ENCODE data around the gene MS4A18. TPM values are rescaled to one million over a fixed set of nuclear protein-coding genes. Genes with fewer than 3 reads are reported as not detected.
"Not testable (repeated sequence)": the region's sequence is repeated elsewhere in the genome, so short reads cannot be mapped to it uniquely, and the experiment has no call there.

Gene MS4A18
- not detected in 2 replicates for total RNA-seq (2022)
- not detected for Bru-seq, nascent RNA
- BruChase-seq, experiment 1, labeled RNA remaining after a 6-hour chase, result not detected
- BruChase-seq, experiment 2, labeled RNA remaining after a 2-hour chase, result not detected
- long read RNA-seq, result 0 reads

GRCh38 chr11:60724420-60724819 is at the start of gene MS4A18:
Gene MS4A18, plus strand, starts transcription at chr11:60724720.
- Mint-ChIP-seq H3K4me1 (ENCODE audit: insufficient read depth, unreplicated experiment) (no peaks in the 10 kb centered on the region), H3K27ac (ENCODE audit: low read depth, unreplicated experiment) (no peak within 1 kb of the TSS), H3K4me3 (ENCODE audit: unreplicated experiment) (no peak within 1 kb of the TSS), H3K9me3 (ENCODE audit: unreplicated experiment) (no peaks in the 10 kb centered on the region), H3K27me3 (ENCODE audit: insufficient read depth, unreplicated experiment) (peaks cover 28% of the 10 kb centered on the region), H3K36me3 (ENCODE audit: insufficient read depth, unreplicated experiment) (no peaks in the 10 kb centered on the region)
- intact Hi-C loops (cut with micrococcal nuclease), result no loop called here
- no peak for DNase-seq (ENCODE audit: unreplicated experiment)
- no TSS peak for BruUV-seq (replicated peaks)
- no peak for TF ChIP-seq CTCF (IDR thresholded peaks at IDR 0.05; ENCODE audit: unreplicated experiment)
- ChIA-PET POLR2A (no interaction called here), CTCF (interaction anchor here (1.1 kb wide), 2 partner anchors 17 to 458 kb away, joined by 3 read pairs; no protein-coding TSS in a partner anchor)

GRCh38 chr11:60678231-60678630 is 46.3 kb upstream of the MS4A18 start:
- H3K27ac Mint-ChIP-seq (ENCODE audit: low read depth, unreplicated experiment); BruUV-seq (replicated peaks); intact Hi-C loops (cut with micrococcal nuclease); DNase-seq (ENCODE audit: unreplicated experiment); H3K4me3 Mint-ChIP-seq (ENCODE audit: unreplicated experiment); H3K36me3 Mint-ChIP-seq (ENCODE audit: insufficient read depth, unreplicated experiment); POLR2A ChIA-PET; H3K27me3 Mint-ChIP-seq (ENCODE audit: insufficient read depth, unreplicated experiment); H3K4me1 Mint-ChIP-seq (ENCODE audit: insufficient read depth, unreplicated experiment): not testable (repeated sequence)
- H3K9me3 Mint-ChIP-seq (ENCODE audit: unreplicated experiment), result peaks cover 19% of the 10 kb centered on the region
- CTCF ChIA-PET, result interaction anchor here (1.1 kb wide), 1 partner anchor 315 kb away, joined by 3 read pairs; no protein-coding TSS in a partner anchor

- no peak for TF ChIP-seq CTCF (IDR thresholded peaks at IDR 0.05; ENCODE audit: unreplicated experiment)
- H3K36me3 Mint-ChIP-seq (ENCODE audit: insufficient read depth, unreplicated experiment), result no peaks in the 10 kb centered on the region
- no peak overlapping the region for H3K27ac Mint-ChIP-seq (ENCODE audit: low read depth, unreplicated experiment)
- peaks cover 8% of the 10 kb centered on the region for H3K4me1 Mint-ChIP-seq (ENCODE audit: insufficient read depth, unreplicated experiment)
- CTCF ChIA-PET, result no interaction called here
- H3K9me3 Mint-ChIP-seq (ENCODE audit: unreplicated experiment), result peaks cover 19% of the 10 kb centered on the region
- BruUV-seq (replicated peaks), result no TSS peak
- no peaks in the 10 kb centered on the region for H3K27me3 Mint-ChIP-seq (ENCODE audit: insufficient read depth, unreplicated experiment)
- intact Hi-C loops (cut with micrococcal nuclease), result no loop called here
- H3K4me3 Mint-ChIP-seq (ENCODE audit: unreplicated experiment), result no peak overlapping the region
- POLR2A ChIA-PET, result no interaction called here
- DNase-seq (ENCODE audit: unreplicated experiment), result no peak
Measured at GRCh38 chr11:60679879-60680278, 44.6 kb upstream of the MS4A18 start.

- DNase-seq (ENCODE audit: unreplicated experiment), result no peak
- Mint-ChIP-seq H3K4me1 (ENCODE audit: insufficient read depth, unreplicated experiment) (peaks cover 8% of the 10 kb centered on the region), H3K27me3 (ENCODE audit: insufficient read depth, unreplicated experiment) (no peaks in the 10 kb centered on the region), H3K36me3 (ENCODE audit: insufficient read depth, unreplicated experiment) (no peaks in the 10 kb centered on the region), H3K4me3 (ENCODE audit: unreplicated experiment) (no peak overlapping the region), H3K9me3 (ENCODE audit: unreplicated experiment) (peaks cover 19% of the 10 kb centered on the region), H3K27ac (ENCODE audit: low read depth, unreplicated experiment) (no peak overlapping the region)
- POLR2A ChIA-PET, result interaction anchor here (0.8 kb wide), 1 partner anchor 11 kb away, joined by 3 read pairs; no protein-coding TSS in a partner anchor
- intact Hi-C loops (cut with micrococcal nuclease), result no loop called here
- BruUV-seq (replicated peaks), result no TSS peak
- CTCF ChIA-PET, result interaction anchor here (1.2 kb wide), 1 partner anchor 83 kb away, joined by 3 read pairs; no protein-coding TSS in a partner anchor
- TF ChIP-seq CTCF (IDR thresholded peaks at IDR 0.05; ENCODE audit: unreplicated experiment), result no peak
Measured at GRCh38 chr11:60680455-60681119, 43.9 kb upstream of the MS4A18 start.

- H3K36me3 Mint-ChIP-seq (ENCODE audit: insufficient read depth, unreplicated experiment); CTCF ChIA-PET; H3K4me1 Mint-ChIP-seq (ENCODE audit: insufficient read depth, unreplicated experiment); POLR2A ChIA-PET; H3K27ac Mint-ChIP-seq (ENCODE audit: low read depth, unreplicated experiment); intact Hi-C loops (cut with micrococcal nuclease); H3K4me3 Mint-ChIP-seq (ENCODE audit: unreplicated experiment); BruUV-seq (replicated peaks); H3K9me3 Mint-ChIP-seq (ENCODE audit: unreplicated experiment); DNase-seq (ENCODE audit: unreplicated experiment): not testable (repeated sequence)
- peaks cover 16% of the 10 kb centered on the region for H3K27me3 Mint-ChIP-seq (ENCODE audit: insufficient read depth, unreplicated experiment)
Measured at GRCh38 chr11:60684541-60684848, 40.0 kb upstream of the MS4A18 start.

Measured in MCF 10A (cell line).